Amygdala (tissue), 56 donors: Measurements from ENCODE around the gene RHEB.

Source experiments
- DNase-seq, 56 donors: peaks; one replicate each; lab custom pipeline; 2025; lab: John Stamatoyannopoulos, UW

The RHEB gene

GRCh38 chr7:151435971-151436370 is 83.7 kb downstream of the RHEB start:
- no peak for DNase-seq

DNA sequence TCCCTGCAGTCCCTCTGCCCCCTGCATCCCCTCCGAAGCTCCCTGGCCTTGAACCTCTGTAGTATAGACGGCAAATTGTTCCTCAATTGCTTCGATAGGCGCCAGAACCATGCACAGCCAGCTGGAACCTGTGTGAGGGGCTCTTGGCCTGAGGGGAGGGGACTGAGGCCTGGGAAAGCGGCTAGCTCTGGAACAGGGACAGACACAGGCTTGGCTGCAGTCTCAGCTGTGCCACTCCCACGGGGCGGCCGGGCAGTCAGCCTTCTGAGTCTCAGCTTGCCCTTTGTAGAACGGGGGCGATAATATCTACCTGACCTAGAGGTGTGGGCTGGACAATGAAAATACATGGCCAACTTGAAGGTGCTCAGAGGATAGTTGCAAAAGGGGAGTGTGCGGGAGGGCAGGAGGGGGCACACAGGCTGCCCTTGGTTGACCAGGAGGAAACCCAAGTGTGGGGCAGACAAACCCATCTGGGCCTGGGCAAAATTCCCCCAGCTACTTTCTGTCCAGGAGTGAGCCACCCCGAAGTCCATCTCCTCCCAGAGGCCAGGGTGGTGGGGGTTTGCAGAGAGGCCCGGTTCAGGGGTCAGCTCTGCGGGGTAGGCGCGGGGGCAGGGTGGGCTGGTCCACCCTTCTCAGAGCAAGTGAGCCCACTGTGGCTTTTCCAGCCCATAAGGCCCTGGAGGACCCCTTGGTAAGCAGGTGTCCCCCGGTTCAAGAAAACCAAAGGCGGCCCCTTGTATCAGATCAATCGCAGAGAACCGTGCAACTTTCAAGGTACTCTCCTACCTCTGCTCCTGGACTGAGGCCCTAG is 84.4 kb downstream of the RHEB start:
- DNase-seq, result peak in 16 of 56 donors; percentile 11 to 64 (median 30)

DNA sequence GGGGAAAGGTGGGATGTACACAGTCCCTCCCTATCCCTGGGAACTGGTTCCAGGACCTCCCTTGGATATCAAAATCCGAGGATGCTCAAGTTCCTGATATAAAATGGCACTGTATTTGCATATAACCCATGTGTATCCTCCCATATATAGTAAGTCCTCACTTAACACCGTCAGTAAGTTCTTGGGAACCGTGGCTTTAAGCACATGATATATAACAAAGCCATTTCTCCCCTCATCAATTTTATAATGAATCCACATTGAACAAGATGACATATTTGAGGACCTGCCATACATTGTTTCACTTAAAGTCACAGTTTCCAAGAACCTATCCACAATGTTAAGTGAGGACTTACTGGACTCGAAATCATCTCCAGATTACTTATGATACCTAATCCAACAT is 85.1 kb downstream of the RHEB start:
- no peak for DNase-seq

DNA sequence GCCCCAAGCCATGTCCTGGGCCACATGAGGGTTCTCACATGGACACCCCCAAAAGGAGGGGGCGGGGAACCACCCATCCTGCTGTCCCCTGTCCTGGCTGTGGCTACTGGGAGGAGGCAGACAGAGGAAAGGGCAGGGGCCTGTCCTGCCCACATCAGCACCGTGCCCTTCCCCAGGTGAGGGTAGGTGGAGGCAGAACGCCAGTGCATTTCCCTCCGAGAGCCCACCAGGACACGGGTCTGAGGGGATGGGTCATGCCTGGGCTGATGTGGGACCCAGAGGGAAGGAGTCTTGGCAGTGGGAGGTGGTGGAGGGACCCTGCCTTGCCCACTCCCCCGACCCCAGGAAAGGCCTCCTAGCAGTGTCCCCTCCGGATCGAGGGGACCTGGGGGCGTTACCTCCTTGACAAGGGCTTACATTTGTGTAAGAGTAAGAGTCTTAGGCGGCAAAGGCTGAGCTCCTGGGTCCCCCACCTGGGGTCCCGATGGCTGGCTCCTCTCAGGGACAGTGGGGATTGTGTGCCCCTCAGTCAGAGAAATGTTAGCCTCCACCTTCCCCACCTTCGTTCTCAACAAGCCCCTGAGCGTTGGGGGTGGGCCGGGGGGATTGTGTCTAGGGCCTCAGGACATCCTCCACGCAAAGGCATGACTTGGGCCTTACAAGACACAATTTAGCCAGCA is 85.8 kb downstream of the RHEB start:
- DNase-seq, result no peak

- no peak for DNase-seq
Observed at GRCh38 chr7:151432658-151433521, 86.8 kb downstream of the RHEB start.

GRCh38 chr7:151431768-151432311 is 87.9 kb downstream of the RHEB start:
- no peak for DNase-seq

DNA sequence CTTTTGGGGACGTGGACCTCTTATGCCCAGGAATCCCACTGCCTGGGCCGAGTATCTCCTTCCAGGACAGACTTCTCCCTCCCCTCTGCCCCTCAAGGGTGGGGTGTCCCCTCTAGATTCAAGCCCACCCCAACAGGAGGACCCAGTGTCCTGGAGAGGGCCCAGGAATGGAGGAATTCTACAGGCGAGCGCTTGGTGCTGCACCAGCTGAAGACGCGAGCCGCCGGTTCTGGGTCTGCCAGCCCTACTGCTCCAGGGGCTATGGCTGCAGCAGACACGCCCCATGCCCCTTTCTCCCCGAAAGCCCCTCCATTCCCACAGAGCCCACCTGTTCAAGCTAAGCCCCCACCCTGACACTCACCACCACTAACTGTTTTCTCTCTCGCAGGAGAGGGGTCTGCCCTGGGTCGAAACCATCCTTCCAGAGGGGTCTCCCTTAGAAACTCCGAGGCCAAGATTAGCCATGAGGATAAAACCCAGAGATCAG is 88.4 kb downstream of the RHEB start:
- no peak for DNase-seq

- DNase-seq, result no peak
Observed at GRCh38 chr7:151430391-151431205, 89.1 kb downstream of the RHEB start.

GRCh38 chr7:151429560-151430331 is 89.9 kb downstream of the RHEB start:
- DNase-seq, result peak in 2 of 56 donors; percentile 8 to 12

- no peak for DNase-seq
Observed at GRCh38 chr7:151429237-151429559, 90.5 kb downstream of the RHEB start.

DNA sequence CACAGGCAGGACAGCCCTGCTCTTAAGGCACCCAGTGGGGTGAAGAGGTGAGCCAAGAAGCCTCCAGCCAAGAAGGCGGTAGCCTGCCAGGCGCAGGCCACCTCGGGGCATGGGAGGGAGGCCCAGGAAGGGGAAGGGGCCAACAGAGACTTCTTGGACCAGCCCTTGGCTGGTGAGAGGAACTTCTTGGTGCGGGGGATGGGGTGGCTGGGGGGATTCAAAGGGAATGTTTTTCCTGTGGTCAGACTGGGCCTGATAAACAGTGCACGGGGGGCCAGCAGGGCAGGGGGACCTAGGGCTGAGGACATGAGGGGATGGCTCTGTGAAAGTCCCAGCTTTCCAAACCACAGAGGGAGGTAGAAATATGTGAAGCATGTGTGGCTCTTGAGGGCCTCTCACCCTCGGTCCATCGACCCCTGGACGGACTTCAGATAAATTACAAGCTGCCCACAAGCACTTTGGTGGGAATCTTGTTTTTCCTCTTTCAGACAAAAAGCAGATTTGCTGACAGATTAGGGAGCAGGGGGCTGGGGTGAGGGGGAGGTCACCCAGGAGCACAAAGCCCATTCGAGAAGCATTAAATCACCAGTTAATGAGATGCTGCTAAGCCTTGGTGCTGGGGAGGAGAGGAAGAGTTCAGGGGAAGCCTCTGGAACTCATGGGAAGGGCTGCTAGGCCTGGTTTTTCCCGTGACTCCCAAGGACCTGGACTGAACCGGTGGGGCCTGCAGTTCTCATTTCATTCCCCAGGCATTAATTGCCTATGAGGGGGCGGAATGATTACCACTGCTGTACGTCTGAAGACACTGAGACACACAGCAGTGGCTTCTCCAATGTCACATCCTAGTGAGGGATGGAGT is 91.1 kb downstream of the RHEB start:
- peak in 15 of 56 donors; percentile 7 to 63 (median 31) for DNase-seq

DNA sequence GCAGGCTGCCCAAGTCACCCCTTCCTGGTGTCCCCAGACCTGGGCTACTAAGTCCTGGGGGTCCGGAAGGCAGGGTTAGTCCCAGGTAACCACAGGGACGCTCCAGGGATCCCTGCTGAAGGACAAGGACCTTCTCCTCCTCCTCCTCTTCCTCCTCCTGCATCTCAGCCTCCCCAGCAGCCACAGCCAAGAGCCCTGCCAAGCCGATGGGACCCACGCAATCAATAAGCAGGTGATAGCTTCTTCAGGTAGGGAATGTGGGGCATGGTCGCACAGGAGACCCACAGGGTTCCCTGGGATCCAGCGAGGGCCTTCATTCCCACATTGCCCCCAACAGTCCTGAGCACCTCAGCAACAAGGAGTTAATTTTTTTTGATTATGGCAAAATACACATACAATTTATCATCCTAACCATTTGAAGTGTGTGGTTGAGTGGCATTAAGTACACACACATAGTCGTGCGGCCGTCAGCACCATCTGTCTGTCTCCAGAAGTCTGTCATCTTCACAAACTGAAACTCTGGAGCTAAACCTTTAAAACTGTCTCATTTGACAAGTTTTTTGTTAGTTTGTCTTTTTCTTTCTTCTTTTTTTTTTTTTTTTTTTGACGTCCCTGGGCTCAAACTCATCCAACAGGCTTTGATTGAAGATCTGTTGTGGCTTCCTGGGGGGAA is 91.9 kb downstream of the RHEB start:
- DNase-seq, result peak in 1 of 56 donors; percentile 31

- no peak for DNase-seq
Observed at GRCh38 chr7:151426904-151427704, 92.6 kb downstream of the RHEB start.

GRCh38 chr7:151426441-151426903 is 93.2 kb downstream of the RHEB start:
- DNase-seq, result peak in 8 of 56 donors; percentile 11 to 45 (median 26)

DNA sequence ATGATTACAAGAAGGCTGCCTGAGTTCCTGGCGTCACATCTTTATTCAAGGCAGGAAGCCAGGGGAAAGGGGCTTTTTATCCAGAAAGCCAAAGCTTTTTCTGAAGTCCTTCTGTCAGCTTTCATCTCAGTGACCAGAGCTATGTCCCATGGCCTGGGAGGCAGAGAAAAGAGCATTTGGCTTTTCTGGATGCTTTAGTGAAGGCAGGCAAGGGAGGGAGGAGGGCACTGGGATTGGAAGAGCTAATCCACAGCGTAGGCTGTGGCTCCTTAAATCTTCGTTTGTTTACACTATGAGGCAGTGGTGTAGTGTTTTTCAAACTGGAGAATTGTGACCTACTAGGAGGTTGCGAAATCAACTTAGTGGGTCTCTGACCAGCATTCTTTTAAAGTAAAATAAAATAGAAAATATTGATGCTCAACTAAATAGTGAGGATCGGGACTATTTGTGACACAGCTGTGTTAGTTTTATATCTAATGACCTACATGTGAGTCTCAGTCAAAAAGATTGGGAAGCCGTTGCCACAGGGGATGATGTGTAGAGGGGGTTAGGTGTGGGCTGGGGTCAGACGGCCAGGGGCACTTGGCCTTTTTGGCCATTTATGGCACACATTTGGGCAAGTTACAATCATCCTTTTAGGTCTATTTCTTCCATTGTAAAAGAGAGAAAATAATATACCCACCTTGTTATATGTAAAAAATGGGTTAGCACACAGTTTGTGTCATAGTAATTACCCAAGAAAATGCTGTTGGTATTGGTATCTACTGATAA is 93.8 kb downstream of the RHEB start:
- no peak for DNase-seq

DNA sequence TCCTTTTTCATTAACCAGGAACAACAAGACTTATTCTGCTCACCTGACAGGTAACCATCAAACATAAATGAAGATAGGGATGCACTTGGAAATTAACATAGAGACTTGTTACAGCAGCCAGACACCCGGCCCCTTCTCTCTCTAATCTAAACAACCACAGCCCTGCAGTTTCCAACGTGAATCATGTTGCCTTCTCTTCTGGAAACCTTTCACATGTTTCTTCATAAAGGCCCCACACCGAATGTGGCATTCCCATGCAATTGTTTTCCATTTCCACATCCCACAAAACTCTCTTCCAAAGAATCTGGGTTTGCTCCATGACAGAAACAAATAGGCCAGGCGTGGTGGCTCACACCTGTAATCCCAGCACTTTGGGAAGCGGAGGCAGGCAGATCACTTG is 94.9 kb downstream of the RHEB start:
- DNase-seq, result no peak
